T-helper 1 cell treated with Interleukin-12 subunit alpha and Interleukin-12 subunit beta and Interleukin-4 antibody, amounts not matched to agents 30 ng/mL and 1 ng/mL, for 36 hours (primary cell): Measurements from ENCODE around the gene SNX9. TPM values are rescaled to one million over a fixed set of nuclear protein-coding genes. Genes with fewer than 3 reads are reported as not detected.

Experiments
- intact Hi-C: fragments of 100-400 bp; cut with micrococcal nuclease; formaldehyde crosslinking; loops from one replicate; pipeline ENCODE4 v1.15.1; 2024
- total RNA-seq: library from RNA; stranded (reverse); gene quantifications from 2 replicates; pipeline ENCODE4 v1.2.3, GENCODE V29; 2022

Gene SNX9
- total RNA-seq, 1 donor from 2014 or later, result 14.2 TPM

GRCh38 chr6:157987788-157988699 lies 165.0 kb downstream of the SNX9 start:
- intact Hi-C loops, result no loop called here

DNA sequence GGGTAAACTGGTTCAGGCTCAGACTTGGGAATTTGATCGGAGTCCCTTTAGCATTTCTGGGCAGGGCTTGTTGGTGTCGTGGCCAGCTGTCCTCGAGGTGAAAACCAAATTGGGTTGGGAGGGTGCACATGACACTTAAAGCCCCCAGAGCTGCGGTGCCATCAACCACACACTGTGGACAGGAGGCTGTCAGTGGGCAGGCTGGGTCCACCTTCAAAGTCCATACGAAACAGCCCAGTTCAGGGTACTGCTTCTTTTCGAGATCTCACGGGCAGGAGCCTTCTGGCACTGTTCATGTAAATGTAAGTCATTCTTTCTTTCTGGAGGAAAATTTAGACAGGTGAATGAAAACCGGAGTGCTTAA lies 165.6 kb downstream of the SNX9 start:
- intact Hi-C loops, result no loop called here

GRCh38 chr6:157989541-157990289 lies 166.7 kb downstream of the SNX9 start:
- intact Hi-C loops, result loop anchor here (1.0 to 2.0 kb wide), 2 partner anchors 7 to 37 kb away; no protein-coding TSS in a partner anchor

- intact Hi-C loops, result loop anchor here (1.0 to 2.0 kb wide), 2 partner anchors 8 to 36 kb away; no protein-coding TSS in a partner anchor
Observed at GRCh38 chr6:157990321-157991066, 167.4 kb downstream of the SNX9 start.

DNA sequence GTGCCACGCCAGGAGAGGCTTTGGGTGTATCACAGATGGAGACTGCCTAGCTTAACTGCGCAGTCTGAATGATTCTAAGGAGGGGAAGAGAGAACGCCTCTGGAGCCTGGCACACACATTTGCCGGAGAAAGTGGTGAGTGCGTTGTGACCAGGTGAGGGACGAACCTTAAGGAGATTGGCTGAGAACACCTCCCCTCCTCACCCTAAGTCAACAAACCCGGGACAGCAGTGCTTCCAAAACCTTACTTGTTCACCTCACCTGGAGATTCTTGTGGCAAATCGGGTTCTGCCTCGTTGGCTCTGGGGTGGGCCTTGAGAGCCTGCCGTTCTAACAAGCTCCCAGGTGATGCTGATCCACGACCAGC lies 168.0 kb downstream of the SNX9 start:
- intact Hi-C loops, result loop anchor here (2.0 kb wide), 1 partner anchor 36 kb away; no protein-coding TSS in a partner anchor

- intact Hi-C loops, result no loop called here
Observed at GRCh38 chr6:157993076-157993475, 170.0 kb downstream of the SNX9 start.

GRCh38 chr6:157994125-157994795 lies 171.2 kb downstream of the SNX9 start:
- intact Hi-C loops, result no loop called here

Other genes with a start within 250 kb of the SNX9 start
- 42.3 and 44.9 TPM in 2 replicates for gene SYNJ2, start 158.6 kb downstream of the SNX9 start, total RNA-seq